HepG2 (cell line): Measurements from ENCODE around the gene CROCC. TPM values are rescaled to one million over a fixed set of nuclear protein-coding genes. Genes with fewer than 3 reads are reported as not detected.

Experiments
- ATAC-seq: fragments of 200-7000 bp; cut with Tn5 transposase; 3 replicates; pipeline ENCODE4 v1.9.1; 2020; ENCODE audit warnings: mild to moderate bottlenecking, moderate library complexity
- BruUV-seq: library from RNA; stranded (reverse); fragments of 400-500 nt; replicated peaks from 2 replicates; lab custom pipeline; 2021; lab: Mats Ljungman, UMichigan
- CTCF ChIA-PET: fragments of 300-600 bp; formaldehyde crosslinking; extraction: SDS; loops from one replicate; lab custom pipeline; 2021; ENCODE audit warnings: low total read pairs, inconsistent platforms, low intra/inter-chr PET ratio; lab: Yijun Ruan, JAX
- POLR2A ChIA-PET: fragments of 350-600 bp; sonication (Branson Sonifier 250); formaldehyde crosslinking; loops from one replicate; lab custom pipeline; 2020; ENCODE audit warnings: antibody characterized with exemption, inconsistent platforms; lab: Yijun Ruan, JAX
- DNase-seq: peaks from one replicate; pipeline ENCODE4 v3.0.0-alpha.2; 2015; ENCODE audit warnings: low spot score
- FAIRE-seq: peaks from 3 replicates; lab custom pipeline; 2011; peaks lifted over from hg19 to GRCh38; lab: Jason Lieb, UNC
- H2AFZ ChIP-seq: one replicate; pipeline ENCODE4 v1.6.1; 2011; ENCODE audit warnings: low read length, inconsistent platforms
- H3K27ac ChIP-seq: fragments of 300-600 bp; 3 replicates; pipeline ENCODE4 v1.8.0; 2011; ENCODE audit warnings: mixed run types, mild to moderate bottlenecking, mixed read lengths, low read length, inconsistent platforms; ENCODE audit not compliant: insufficient read depth; ENCODE audit errors: extremely low read length
- H3K27me3 ChIP-seq, 2 experiments: fragments of 200-600 bp in 1 of 2; 2 replicates in 1 of 2; 3 replicates in 1 of 2; pipeline versions ENCODE4 v1.6.0 to v1.8.0; 2011; ENCODE audit warnings: low read length in 2 of 2, mild to moderate bottlenecking in 2 of 2, moderate library complexity in 2 of 2, inconsistent platforms in 1 of 2; ENCODE audit not compliant: insufficient read depth in 2 of 2, control insufficient read depth in 1 of 2
- H3K36me3 ChIP-seq, 2 experiments: fragments of 200-600 bp in 1 of 2; replicated peaks in 1 of 2; 2 replicates in 1 of 2; 3 replicates in 1 of 2; pipeline versions ENCODE4 v1.5.1 to v1.8.0; 2011; ENCODE audit warnings: low read length in 2 of 2, inconsistent platforms in 1 of 2; ENCODE audit not compliant: insufficient read depth in 2 of 2, control insufficient read depth in 1 of 2
- H3K4me1 ChIP-seq: 2 replicates; pipeline ENCODE4 v1.5.1; 2012; ENCODE audit warnings: low read length, inconsistent platforms; ENCODE audit not compliant: insufficient read depth
- H3K4me2 ChIP-seq: 2 replicates; pipeline ENCODE4 v1.6.0; 2011; ENCODE audit warnings: low read depth, low read length, inconsistent platforms
- H3K4me3 ChIP-seq, 3 experiments: fragments of 200-600 bp in 1 of 3; sonication (generic), shearing (Covaris generic) in 1 of 3; replicated peaks in 1 of 3; 2 replicates each; pipeline ENCODE4 v1.5.1; 2011 to 2016; ENCODE audit warnings: low read length in 3 of 3, inconsistent platforms in 2 of 3, low read depth in 2 of 3, mild to moderate bottlenecking in 2 of 3, control low read depth in 1 of 3, mixed read lengths in 1 of 3; ENCODE audit not compliant: insufficient read depth in 1 of 3
- H3K79me2 ChIP-seq: one replicate; pipeline ENCODE4 v1.6.1; 2011; ENCODE audit warnings: low read length, inconsistent platforms; ENCODE audit not compliant: insufficient read depth
- H3K9ac ChIP-seq: 2 replicates; pipeline ENCODE4 v1.6.0; 2011; ENCODE audit warnings: mild to moderate bottlenecking, low read depth, low read length, inconsistent platforms; ENCODE audit not compliant: insufficient read depth
- H3K9me3 ChIP-seq: 2 replicates; pipeline ENCODE4 v1.5.1; 2012; ENCODE audit warnings: mild to moderate bottlenecking, low read length
- H4K20me1 ChIP-seq: 2 replicates; pipeline ENCODE4 v1.6.0; 2011; ENCODE audit warnings: inconsistent platforms, mild to moderate bottlenecking, low read length, moderate library complexity; ENCODE audit not compliant: insufficient read depth
- ARID2 ChIP-seq: sonication (generic); formaldehyde crosslinking; IDR thresholded peaks from 2 replicates; pipeline ENCODE4 v1.8.1; 2022; ENCODE audit warnings: mild to moderate bottlenecking, missing genetic modification reagents, borderline replicate concordance
- ATF1 ChIP-seq: IDR thresholded peaks from 2 replicates; pipeline ENCODE4 v1.6.1; 2016; ENCODE audit warnings: mild to moderate bottlenecking, control low read depth
- EZH2 ChIP-seq: conservative IDR thresholded peaks from 2 replicates; pipeline ENCODE4 v1.6.1; 2012; ENCODE audit warnings: mild to moderate bottlenecking, low read depth, low read length, moderate library complexity
- NFYB ChIP-seq: sonication (generic); formaldehyde crosslinking; IDR thresholded peaks from 2 replicates; pipeline ENCODE4 v1.4.0; 2020; ENCODE audit warnings: missing genetic modification reagents
- ZKSCAN1 ChIP-seq: fragments of 150-350 bp; IDR thresholded peaks from 2 replicates; pipeline ENCODE4 v1.6.1; 2014; ENCODE audit warnings: low read length
- ZNF7 ChIP-seq: IDR thresholded peaks from 2 replicates; pipeline ENCODE4 v1.6.1; 2016; ENCODE audit warnings: missing biosample characterization, missing genetic modification reagents
- ZNF776 ChIP-seq: sonication (generic); formaldehyde crosslinking; IDR thresholded peaks from 2 replicates; pipeline ENCODE4 v1.4.0; 2020; ENCODE audit warnings: mild to moderate bottlenecking, missing genetic modification reagents
- WGBS: methylation state at CpG from one replicate; pipeline ENCODE4 v1.1.6; 2017; ENCODE audit warnings: low lambda C conversion rate; 5-methylcytosine and 5-hydroxymethylcytosine counted together
- in situ Hi-C: cut with HindIII; loops from 2 replicates; pipeline ENCODE4 v1.10.0; 2017; ENCODE audit warnings: low pct_unique_long_range_greater_than_20kb; ENCODE audit not compliant: extremely low pct_ligation_motif_present
- intact Hi-C: fragments of 100-400 bp; cut with micrococcal nuclease; formaldehyde crosslinking; loops from one replicate; pipeline ENCODE4 v1.10.0; 2022; ENCODE audit not compliant: unreplicated experiment
- polyA plus RNA-seq, 8 experiments: library from polyadenylated mRNA; depleted of rRNA in 3 of 8; stranded (reverse) in 7 of 8; unstranded in 1 of 8; fragments of >200 nt; fragmentation: Illumina TruSeq in 4 of 8; extraction: Trizol in 4 of 8; gene quantifications; 2 replicates each; pipeline versions ENCODE4 v1.2.1 to v1.2.3, GENCODE V29; 2011 to 2016; ENCODE audit warnings: low read depth in 4 of 8, missing spikeins in 1 of 8, mixed read lengths in 1 of 8; ENCODE audit not compliant: insufficient read depth in 1 of 8
- total RNA-seq, 5 experiments: library from RNA; depleted of rRNA; stranded (reverse); fragments of >200 nt; fragmentation: Illumina TruSeq; extraction: Trizol; gene quantifications; 2 replicates each; pipeline ENCODE4 v1.2.3, GENCODE V29; 2016; ENCODE audit warnings: low read depth in 1 of 5
- TF ChIP-seq, protein P1 (sequence below): sonication (generic); formaldehyde crosslinking; IDR thresholded peaks from 2 replicates; pipeline ENCODE4 v1.8.1; 2022; ENCODE audit warnings: low read depth, mild to moderate bottlenecking, missing genetic modification reagents
- TF ChIP-seq, protein P2 (sequence below): sonication (generic); formaldehyde crosslinking; IDR thresholded peaks from 2 replicates; pipeline ENCODE4 v1.4.0; 2020; ENCODE audit warnings: missing genetic modification reagents

The CROCC gene
- total and polyA plus RNA-seq, 2 of the 13 experiments (the other 11 are each of a cell fraction or from before 2014, with no cell fraction given) = 7.8 to 15.5 TPM

- ChIA-PET CTCF (no interaction called here), POLR2A (no interaction called here)
- 86% methylated on average over 18 of the region's 19 CpGs for WGBS
- no peak overlapping the region for H3K27ac ChIP-seq
- intact Hi-C loops (no loop called here), in situ Hi-C loops (no loop called here)
- H3K36me3 ChIP-seq = no peaks in the 10 kb centered on the region
- BruUV-seq = no TSS peak
- H3K4me2 ChIP-seq = no peak overlapping the region
- no peak for FAIRE-seq
- DNase-seq = no peak
- TF ChIP-seq ZNF776 (no peak), ATF1 (CRISPR knock-in tag) (no peak), ARID2 (CRISPR knock-in tag) (no peak), ZNF7 (no peak), ZKSCAN1 (no peak), EZH2 (no peak), NFYB (CRISPR knock-in tag) (no peak)
- TF ChIP-seq, protein P1, sequence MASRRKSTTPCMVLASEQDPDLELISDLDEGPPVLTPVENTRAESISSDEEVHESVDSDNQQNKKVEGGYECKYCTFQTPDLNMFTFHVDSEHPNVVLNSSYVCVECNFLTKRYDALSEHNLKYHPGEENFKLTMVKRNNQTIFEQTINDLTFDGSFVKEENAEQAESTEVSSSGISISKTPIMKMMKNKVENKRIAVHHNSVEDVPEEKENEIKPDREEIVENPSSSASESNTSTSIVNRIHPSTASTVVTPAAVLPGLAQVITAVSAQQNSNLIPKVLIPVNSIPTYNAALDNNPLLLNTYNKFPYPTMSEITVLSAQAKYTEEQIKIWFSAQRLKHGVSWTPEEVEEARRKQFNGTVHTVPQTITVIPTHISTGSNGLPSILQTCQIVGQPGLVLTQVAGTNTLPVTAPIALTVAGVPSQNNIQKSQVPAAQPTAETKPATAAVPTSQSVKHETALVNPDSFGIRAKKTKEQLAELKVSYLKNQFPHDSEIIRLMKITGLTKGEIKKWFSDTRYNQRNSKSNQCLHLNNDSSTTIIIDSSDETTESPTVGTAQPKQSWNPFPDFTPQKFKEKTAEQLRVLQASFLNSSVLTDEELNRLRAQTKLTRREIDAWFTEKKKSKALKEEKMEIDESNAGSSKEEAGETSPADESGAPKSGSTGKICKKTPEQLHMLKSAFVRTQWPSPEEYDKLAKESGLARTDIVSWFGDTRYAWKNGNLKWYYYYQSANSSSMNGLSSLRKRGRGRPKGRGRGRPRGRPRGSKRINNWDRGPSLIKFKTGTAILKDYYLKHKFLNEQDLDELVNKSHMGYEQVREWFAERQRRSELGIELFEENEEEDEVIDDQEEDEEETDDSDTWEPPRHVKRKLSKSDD (CRISPR knock-in tag) = no peak
- TF ChIP-seq, protein P2, sequence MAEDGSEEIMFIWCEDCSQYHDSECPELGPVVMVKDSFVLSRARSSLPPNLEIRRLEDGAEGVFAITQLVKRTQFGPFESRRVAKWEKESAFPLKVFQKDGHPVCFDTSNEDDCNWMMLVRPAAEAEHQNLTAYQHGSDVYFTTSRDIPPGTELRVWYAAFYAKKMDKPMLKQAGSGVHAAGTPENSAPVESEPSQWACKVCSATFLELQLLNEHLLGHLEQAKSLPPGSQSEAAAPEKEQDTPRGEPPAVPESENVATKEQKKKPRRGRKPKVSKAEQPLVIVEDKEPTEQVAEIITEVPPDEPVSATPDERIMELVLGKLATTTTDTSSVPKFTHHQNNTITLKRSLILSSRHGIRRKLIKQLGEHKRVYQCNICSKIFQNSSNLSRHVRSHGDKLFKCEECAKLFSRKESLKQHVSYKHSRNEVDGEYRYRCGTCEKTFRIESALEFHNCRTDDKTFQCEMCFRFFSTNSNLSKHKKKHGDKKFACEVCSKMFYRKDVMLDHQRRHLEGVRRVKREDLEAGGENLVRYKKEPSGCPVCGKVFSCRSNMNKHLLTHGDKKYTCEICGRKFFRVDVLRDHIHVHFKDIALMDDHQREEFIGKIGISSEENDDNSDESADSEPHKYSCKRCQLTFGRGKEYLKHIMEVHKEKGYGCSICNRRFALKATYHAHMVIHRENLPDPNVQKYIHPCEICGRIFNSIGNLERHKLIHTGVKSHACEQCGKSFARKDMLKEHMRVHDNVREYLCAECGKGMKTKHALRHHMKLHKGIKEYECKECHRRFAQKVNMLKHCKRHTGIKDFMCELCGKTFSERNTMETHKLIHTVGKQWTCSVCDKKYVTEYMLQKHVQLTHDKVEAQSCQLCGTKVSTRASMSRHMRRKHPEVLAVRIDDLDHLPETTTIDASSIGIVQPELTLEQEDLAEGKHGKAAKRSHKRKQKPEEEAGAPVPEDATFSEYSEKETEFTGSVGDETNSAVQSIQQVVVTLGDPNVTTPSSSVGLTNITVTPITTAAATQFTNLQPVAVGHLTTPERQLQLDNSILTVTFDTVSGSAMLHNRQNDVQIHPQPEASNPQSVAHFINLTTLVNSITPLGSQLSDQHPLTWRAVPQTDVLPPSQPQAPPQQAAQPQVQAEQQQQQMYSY (CRISPR knock-in tag) = no peak
- no peak overlapping the region for H3K4me3 ChIP-seq
- H3K4me1 ChIP-seq = no peaks in the 10 kb centered on the region
- no peaks in the 10 kb centered on the region for H3K79me2 ChIP-seq
- ATAC-seq = no peak
- H3K9me3 ChIP-seq = no peaks in the 10 kb centered on the region
- no peak overlapping the region for H2AFZ ChIP-seq
- no peaks in the 10 kb centered on the region for H3K27me3 ChIP-seq
- no peak overlapping the region for H3K9ac ChIP-seq
- no peaks in the 10 kb centered on the region for H4K20me1 ChIP-seq
Observed at GRCh38 chr1:16946646-16947045, 24.9 kb downstream of the CROCC start.
